GM12892 (cell line): ENCODE data around the gene DES.

Experiments
- POLR2A ChIP-seq: IDR thresholded peaks from 2 replicates; pipeline ENCODE4 v1.6.1; 2011; ENCODE audit warnings: low read depth, low read length, control low read depth
- POLR2AphosphoS5 ChIP-seq: IDR thresholded peaks from 2 replicates; pipeline ENCODE4 v1.6.1; 2011; ENCODE audit warnings: low read depth, low read length, control low read depth

GRCh38 chr2:219419012-219419324, 791 bp downstream of the DES start:
- TF ChIP-seq POLR2A (no peak), POLR2AphosphoS5 (no peak)
